Subcutaneous adipose tissue (tissue), 4 donors: ENCODE data around the gene FCHO1. TPM values are rescaled to one million over a fixed set of nuclear protein-coding genes. Genes with fewer than 3 reads are reported as not detected.

ENCODE experiments used
- CTCF ChIP-seq: fragments of 450-650 bp; IDR thresholded peaks from one replicate; pipeline ENCODE4 v1.5.1; 2016; ENCODE audit warnings: low read depth, mild to moderate bottlenecking, control low read depth, antibody characterized with exemption, moderate library complexity
- total RNA-seq, 4 donors: library from RNA; depleted of rRNA; stranded (reverse); fragments of >200 nt; gene quantifications; one replicate each; pipeline ENCODE4 v1.1.0, GENCODE V29; 2016

The FCHO1 gene
- total RNA-seq, 4 donors from 2014 or later, result 2.1 to 5.1 (median 3.9) TPM

- no peak for TF ChIP-seq CTCF
These were observed 5.8 kb downstream of the FCHO1 start for GRCh38 chr19:17757125-17757524.

- TF ChIP-seq CTCF, result no peak
These were observed 7.2 kb downstream of the FCHO1 start for GRCh38 chr19:17758515-17758914.

- TF ChIP-seq CTCF, result no peak
These were observed 9.9 kb downstream of the FCHO1 start for GRCh38 chr19:17761148-17761547.

GRCh38 chr19:17762505-17763229, 11.4 kb downstream of the FCHO1 start:
- TF ChIP-seq CTCF, result no peak

GRCh38 chr19:17764348-17764747, 13.1 kb downstream of the FCHO1 start:
- no peak for TF ChIP-seq CTCF

GRCh38 chr19:17765069-17765618, 13.9 kb downstream of the FCHO1 start:
- TF ChIP-seq CTCF, result no peak

GRCh38 chr19:17766543-17767131, 15.4 kb downstream of the FCHO1 start:
- no peak for TF ChIP-seq CTCF
